GM12892 (cell line): Measurements from ENCODE around the gene OSBP2.

Experiments used
- POLR2A ChIP-seq: IDR thresholded peaks from 2 replicates; pipeline ENCODE4 v1.6.1; 2011; ENCODE audit warnings: low read depth, low read length, control low read depth
- POLR2AphosphoS5 ChIP-seq: IDR thresholded peaks from 2 replicates; pipeline ENCODE4 v1.6.1; 2011; ENCODE audit warnings: low read depth, low read length, control low read depth

DNA sequence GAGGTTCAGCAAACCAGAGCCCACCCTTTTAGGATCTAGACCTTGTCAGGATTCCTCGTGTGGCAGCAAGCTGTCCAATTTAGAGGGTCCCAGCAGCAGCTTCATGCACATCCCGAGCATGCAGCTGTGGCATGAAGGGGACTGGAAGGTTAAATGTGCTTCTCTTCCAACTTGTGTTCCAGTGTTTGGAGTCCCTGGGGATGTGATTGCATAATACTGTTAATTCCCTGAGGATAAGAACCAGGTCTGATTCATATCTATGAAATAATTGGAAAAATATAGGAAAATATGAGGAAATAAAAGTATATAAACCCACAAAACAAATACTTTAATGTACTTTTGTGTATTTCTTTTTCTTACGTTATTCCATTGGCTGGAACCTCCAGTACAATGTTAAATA is 143.4 kb downstream of the OSBP2 start:
- no peak for TF ChIP-seq POLR2A
- no peak for TF ChIP-seq POLR2AphosphoS5
